Measurements from ENCODE around the gene ZDHHC12. TPM values are rescaled to one million over a fixed set of nuclear protein-coding genes. Genes with fewer than 3 reads are reported as not detected.
A peak's percentile ranks its signal among the peaks of the same experiment; 100 is the strongest.

ZDHHC12 gene
- total RNA-seq, 2 experiments from 2014 or later = 40.0 to 56.8 TPM

DNA sequence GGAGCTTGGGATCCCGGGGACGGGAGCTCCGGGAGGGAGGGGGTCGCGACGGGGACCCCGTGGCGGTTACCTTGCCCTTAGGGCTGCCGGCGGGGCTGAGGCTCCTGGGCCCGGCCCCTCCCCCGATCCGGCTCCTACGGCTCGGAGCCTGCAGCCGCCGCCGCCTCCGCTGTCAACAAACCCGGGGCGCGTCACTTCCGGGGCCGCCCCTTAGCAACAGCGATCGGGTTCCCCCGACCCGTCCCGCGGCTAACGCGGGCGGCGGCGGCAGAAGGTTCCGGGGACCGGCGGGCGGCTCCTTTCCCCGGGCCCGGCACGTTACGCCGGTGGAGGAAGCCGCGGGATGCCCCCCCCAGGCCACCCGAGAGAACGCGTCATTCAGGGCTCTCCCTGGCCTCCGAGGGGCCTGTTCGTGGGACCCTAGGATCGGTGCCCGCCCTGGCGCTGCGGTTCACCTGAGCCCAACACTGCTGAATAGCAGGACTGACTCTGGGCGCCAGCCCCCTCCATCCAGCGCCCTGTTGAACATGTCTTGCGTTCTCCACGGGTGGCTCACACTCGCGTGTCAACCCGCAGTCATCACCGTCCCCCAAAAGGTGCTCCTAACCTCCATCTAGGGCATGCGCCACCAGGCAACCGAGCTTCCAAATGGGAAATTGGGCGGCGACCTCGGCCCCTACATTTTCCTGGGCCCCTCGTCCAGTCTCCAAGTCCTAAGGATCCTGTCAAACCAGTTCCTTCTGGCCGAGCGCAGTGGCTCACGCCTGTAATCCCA is 48.0 kb upstream of the ZDHHC12 start, which contains the start of gene ZER1:
Gene ZER1 (minus strand): TSS at position 183 of the 775 bp plus-strand sequence. CDS start 16,362 bp downstream, outside the sequence.
- H3K27ac ChIP-seq (ENCODE audit: low read depth, low read length, poor library complexity, severe bottlenecking) = peak within 1 kb of the TSS; percentile 64
- ChIA-PET CTCF (ENCODE audit: unreplicated experiment) (interaction anchor here (1.0 kb wide), 1 partner anchor 34 kb away, joined by 3 read pairs; no protein-coding TSS in a partner anchor), POLR2A (interaction anchor here (0.6 to 2.6 kb wide), 5 partner anchors 10 to 786 kb away, joined by 3 to 9 read pairs (median 7); partner anchors contain the start of gene ZDHHC12)
- H3K9me2 ChIP-seq (ENCODE audit: insufficient read depth, low read length) = no peaks in the 10 kb centered on the region
- TSS peak; percentile 98 for BruUV-seq (replicated peaks)
- no peak for TF ChIP-seq EZH2phosphoT487 (IDR thresholded peaks at IDR 0.05; ENCODE audit: borderline replicate concordance, low read depth, low read length)
- TF ChIP-seq, protein P1, sequence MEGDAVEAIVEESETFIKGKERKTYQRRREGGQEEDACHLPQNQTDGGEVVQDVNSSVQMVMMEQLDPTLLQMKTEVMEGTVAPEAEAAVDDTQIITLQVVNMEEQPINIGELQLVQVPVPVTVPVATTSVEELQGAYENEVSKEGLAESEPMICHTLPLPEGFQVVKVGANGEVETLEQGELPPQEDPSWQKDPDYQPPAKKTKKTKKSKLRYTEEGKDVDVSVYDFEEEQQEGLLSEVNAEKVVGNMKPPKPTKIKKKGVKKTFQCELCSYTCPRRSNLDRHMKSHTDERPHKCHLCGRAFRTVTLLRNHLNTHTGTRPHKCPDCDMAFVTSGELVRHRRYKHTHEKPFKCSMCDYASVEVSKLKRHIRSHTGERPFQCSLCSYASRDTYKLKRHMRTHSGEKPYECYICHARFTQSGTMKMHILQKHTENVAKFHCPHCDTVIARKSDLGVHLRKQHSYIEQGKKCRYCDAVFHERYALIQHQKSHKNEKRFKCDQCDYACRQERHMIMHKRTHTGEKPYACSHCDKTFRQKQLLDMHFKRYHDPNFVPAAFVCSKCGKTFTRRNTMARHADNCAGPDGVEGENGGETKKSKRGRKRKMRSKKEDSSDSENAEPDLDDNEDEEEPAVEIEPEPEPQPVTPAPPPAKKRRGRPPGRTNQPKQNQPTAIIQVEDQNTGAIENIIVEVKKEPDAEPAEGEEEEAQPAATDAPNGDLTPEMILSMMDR (conservative IDR thresholded peaks at IDR 0.05; ENCODE audit: low read length) = no peak
- peaks cover 13% of the 10 kb centered on the region; the same call in 1 of the 2 replicates for H3K9me3 ChIP-seq (ENCODE audit: low read length)
- H3K36me3 ChIP-seq (ENCODE audit: insufficient read depth, low read length) = no peaks in the 10 kb centered on the region; the same call in 1 of the 2 replicates
- peaks cover 16% of the 10 kb centered on the region for H3K4me1 ChIP-seq (ENCODE audit: insufficient read depth, low read length, poor library complexity, severe bottlenecking)
- DNase-seq (ENCODE audit: low spot score) = peak; percentile 94
- H4K20me1 ChIP-seq (ENCODE audit: insufficient read depth, low read length) = no peaks in the 10 kb centered on the region
- H3K79me2 ChIP-seq (ENCODE audit: insufficient read depth, low read depth, low read length) = no peaks in the 10 kb centered on the region
- H2AFZ ChIP-seq (ENCODE audit: low read length) = peak within 1 kb of the TSS; percentile 67
- intact Hi-C loops (cut with micrococcal nuclease; ENCODE audit: unreplicated experiment) = loop anchor here (1.0 to 5.0 kb wide), 3 partner anchors 15 to 90 kb away; partner anchors contain the start of genes TBC1D13 and ZDHHC12
- peak within 1 kb of the TSS; percentile 81 for H3K4me2 ChIP-seq (ENCODE audit: low read length)
- peak within 1 kb of the TSS; percentile 86 for H3K4me3 ChIP-seq (ENCODE audit: low read depth, low read length, poor library complexity, severe bottlenecking)

GRCh38 chr9:128771094-128771721 is 47.3 kb upstream of the ZDHHC12 start:
- H3K9me2 ChIP-seq (ENCODE audit: insufficient read depth, low read length) = no peaks in the 10 kb centered on the region
- H3K79me2 ChIP-seq (ENCODE audit: insufficient read depth, low read depth, low read length) = no peaks in the 10 kb centered on the region
- peak overlapping the region; percentile 86 for H3K4me3 ChIP-seq (ENCODE audit: low read depth, low read length, poor library complexity, severe bottlenecking)
- H3K4me2 ChIP-seq (ENCODE audit: low read length) = peak overlapping the region; percentile 81
- no TSS peak for BruUV-seq (replicated peaks)
- intact Hi-C loops (cut with micrococcal nuclease; ENCODE audit: unreplicated experiment) = loop anchor here (1.0 to 5.0 kb wide), 3 partner anchors 16 to 89 kb away; partner anchors contain the start of genes TBC1D13 and ZDHHC12
- H3K9me3 ChIP-seq (ENCODE audit: low read length) = peaks cover 6% of the 10 kb centered on the region; the same call in 1 of the 2 replicates
- H3K4me1 ChIP-seq (ENCODE audit: insufficient read depth, low read length, poor library complexity, severe bottlenecking) = peaks cover 16% of the 10 kb centered on the region
- CTCF ChIA-PET (ENCODE audit: unreplicated experiment) = interaction anchor here (1.0 kb wide), 1 partner anchor 35 kb away, joined by 3 read pairs; no protein-coding TSS in a partner anchor
- no peaks in the 10 kb centered on the region; the same call in 1 of the 2 replicates for H3K36me3 ChIP-seq (ENCODE audit: insufficient read depth, low read length)
- POLR2A ChIA-PET = interaction anchor here (0.6 to 2.6 kb wide), 4 partner anchors 8 to 785 kb away, joined by 3 to 9 read pairs (median 6); partner anchors contain the start of gene ZDHHC12
- no peaks in the 10 kb centered on the region for H4K20me1 ChIP-seq (ENCODE audit: insufficient read depth, low read length)
- no peak for TF ChIP-seq EZH2phosphoT487 (IDR thresholded peaks at IDR 0.05; ENCODE audit: borderline replicate concordance, low read depth, low read length)
- TF ChIP-seq, protein P1 (conservative IDR thresholded peaks at IDR 0.05; ENCODE audit: low read length) = no peak
- peak overlapping the region; percentile 67; the same call in 1 of the 2 replicates for H2AFZ ChIP-seq (ENCODE audit: low read length)
- H3K27ac ChIP-seq (ENCODE audit: low read depth, low read length, poor library complexity, severe bottlenecking) = peak overlapping the region; percentile 64
- peak; percentile 20 for DNase-seq (ENCODE audit: low spot score)
